ENCODE data around the gene GCN1.
"Not testable (repeated sequence)": the region's sequence is repeated elsewhere in the genome, so short reads cannot be mapped to it uniquely, and the experiment has no call there.

The GCN1 gene, protein sequence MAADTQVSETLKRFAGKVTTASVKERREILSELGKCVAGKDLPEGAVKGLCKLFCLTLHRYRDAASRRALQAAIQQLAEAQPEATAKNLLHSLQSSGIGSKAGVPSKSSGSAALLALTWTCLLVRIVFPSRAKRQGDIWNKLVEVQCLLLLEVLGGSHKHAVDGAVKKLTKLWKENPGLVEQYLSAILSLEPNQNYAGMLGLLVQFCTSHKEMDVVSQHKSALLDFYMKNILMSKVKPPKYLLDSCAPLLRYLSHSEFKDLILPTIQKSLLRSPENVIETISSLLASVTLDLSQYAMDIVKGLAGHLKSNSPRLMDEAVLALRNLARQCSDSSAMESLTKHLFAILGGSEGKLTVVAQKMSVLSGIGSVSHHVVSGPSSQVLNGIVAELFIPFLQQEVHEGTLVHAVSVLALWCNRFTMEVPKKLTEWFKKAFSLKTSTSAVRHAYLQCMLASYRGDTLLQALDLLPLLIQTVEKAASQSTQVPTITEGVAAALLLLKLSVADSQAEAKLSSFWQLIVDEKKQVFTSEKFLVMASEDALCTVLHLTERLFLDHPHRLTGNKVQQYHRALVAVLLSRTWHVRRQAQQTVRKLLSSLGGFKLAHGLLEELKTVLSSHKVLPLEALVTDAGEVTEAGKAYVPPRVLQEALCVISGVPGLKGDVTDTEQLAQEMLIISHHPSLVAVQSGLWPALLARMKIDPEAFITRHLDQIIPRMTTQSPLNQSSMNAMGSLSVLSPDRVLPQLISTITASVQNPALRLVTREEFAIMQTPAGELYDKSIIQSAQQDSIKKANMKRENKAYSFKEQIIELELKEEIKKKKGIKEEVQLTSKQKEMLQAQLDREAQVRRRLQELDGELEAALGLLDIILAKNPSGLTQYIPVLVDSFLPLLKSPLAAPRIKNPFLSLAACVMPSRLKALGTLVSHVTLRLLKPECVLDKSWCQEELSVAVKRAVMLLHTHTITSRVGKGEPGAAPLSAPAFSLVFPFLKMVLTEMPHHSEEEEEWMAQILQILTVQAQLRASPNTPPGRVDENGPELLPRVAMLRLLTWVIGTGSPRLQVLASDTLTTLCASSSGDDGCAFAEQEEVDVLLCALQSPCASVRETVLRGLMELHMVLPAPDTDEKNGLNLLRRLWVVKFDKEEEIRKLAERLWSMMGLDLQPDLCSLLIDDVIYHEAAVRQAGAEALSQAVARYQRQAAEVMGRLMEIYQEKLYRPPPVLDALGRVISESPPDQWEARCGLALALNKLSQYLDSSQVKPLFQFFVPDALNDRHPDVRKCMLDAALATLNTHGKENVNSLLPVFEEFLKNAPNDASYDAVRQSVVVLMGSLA (N-terminal part only)

DNA sequence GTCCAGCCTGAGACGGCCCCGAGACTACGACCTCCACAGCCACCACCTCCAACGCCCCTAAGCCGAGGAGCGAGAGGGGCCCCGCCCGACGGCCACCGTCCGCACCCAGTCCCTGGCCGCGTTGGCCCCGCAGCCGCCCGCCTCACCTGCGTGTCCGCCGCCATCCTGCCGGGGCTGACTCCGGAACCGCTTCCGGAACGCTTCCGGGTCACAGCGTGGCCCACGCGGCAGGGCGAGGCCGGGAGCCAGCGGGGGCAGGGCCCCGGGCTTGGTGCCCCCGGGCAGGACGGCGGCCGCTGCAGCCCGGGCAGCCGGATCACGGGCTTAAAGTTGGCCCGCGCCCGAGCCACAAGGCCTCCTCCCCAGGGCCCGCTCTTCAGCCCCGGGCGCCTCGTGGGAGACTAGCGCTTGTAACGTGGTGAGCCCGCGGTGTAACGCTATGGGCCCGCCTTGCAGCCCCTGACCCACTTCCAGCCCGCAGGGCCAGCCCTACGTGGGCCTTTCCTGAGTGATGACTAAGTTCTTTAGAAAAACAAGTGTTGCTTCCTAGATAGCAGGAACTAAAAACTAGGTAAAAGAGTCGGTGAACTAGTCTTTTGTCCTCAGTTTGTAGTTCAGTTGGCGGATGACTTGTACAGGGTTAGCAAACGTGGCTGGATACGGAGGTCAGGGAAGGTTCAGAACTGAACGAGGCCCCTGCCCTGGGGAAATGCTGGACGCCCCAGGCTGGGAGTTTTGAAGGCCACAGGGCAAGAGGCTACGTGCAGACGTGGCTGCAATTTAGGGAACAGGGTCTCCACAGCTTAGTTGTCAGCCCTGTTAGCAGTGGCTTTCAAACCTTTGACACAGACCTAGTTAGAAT lies at the start of gene GCN1:
Gene GCN1, minus strand, starts transcription at position 182 of the 862 bp plus-strand sequence. Its CDS starts 18 bp downstream, at position 164.
- DNase-seq (ENCODE audit: low read depth, low spot score): no peak

DNA sequence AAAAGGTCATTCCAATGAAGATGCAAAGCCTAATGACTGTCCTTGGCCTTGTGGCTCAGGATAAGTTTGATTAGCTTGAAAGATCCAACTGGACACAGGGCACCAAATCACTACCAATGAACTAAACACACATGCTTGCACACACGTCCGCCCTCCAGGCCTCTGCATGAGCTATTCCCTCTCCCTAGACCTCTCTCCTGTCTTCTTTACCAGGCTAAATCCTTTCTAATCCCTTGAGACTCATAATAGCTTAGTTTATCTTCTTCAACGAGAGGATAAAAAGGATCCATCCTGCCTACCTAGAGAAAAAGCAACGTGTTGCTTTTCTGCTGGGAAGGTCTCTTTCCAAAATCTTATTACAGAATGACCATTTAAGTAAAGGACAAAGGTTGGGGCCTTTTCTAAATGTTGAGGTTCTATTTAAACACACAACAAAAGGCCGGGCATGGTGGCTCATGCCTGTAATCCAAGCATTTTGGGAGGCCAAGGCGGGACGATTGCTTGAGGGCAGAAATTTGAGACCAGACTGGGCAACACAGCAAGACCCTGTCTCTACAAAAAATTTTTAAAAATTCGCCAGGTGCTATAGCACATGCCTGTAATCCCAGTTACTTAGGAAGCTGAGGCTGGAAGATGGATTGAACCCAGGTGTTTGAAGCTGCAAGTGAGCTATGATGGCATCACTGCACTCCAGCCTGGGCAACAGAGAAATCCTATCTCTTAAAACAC lies 48.6 kb upstream of the GCN1 start:
- no peak for DNase-seq (ENCODE audit: low read depth, low spot score)

DNA sequence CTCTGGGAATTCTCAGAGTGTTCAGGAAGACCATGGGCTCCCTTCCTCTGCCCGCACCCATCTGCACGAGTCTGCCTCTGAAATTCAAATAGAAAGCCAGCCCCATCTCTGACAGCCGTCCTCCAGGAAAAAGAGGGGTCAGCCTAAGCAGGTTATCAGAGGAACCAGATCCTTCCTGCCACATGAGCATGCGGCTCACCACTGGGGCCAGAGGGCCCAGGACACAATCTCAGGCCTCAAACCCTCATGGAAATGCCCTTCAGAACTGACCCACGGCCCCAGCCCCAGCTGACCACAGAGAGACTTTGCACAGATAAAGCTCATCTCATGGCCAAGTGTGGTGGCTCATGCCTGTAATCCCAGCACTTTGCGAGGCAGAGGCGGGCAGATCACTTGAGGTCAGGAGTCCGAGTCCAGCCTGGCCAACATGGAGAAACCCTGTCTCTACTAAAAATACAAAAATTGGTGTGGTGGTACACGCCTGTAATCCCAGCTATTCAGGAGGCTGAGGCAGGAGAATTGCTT lies 47.8 kb upstream of the GCN1 start:
- DNase-seq (ENCODE audit: low read depth, low spot score): no peak

DNA sequence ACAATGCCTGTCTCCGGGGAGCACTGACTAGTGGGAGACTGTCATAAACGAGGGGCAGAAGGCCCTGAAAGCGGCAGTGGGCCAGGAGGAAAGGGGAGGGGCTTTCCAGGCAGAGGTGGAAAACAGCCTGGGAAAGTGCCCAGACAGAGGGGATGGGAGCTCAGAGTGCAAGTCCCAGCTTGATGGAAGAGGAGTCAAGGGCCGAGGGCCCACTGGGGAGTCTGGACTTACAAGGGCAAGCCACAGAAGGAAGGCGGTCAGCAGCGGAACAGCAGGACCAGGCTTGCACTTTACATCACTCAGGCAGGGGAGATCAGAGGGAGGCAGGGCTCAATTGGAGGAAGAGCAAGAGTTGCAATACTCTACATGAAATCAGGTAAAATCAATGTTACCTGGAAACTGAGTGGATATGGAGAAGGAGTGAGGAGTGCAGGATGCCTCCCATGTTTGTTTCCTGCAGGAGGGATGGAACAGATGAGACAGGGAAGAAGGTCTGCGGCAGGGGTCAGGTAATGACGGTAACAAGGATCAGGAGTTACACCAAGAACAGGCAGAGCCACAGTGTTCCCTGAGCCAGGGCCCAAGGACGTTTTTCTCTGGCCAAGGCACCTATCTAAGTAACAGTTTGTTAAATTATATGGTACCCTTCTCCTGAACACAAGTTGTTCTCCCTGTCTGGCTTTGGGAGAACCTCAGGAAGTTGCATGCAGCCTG lies 47.2 kb upstream of the GCN1 start:
- DNase-seq (ENCODE audit: low read depth, low spot score): peak; percentile 64

DNA sequence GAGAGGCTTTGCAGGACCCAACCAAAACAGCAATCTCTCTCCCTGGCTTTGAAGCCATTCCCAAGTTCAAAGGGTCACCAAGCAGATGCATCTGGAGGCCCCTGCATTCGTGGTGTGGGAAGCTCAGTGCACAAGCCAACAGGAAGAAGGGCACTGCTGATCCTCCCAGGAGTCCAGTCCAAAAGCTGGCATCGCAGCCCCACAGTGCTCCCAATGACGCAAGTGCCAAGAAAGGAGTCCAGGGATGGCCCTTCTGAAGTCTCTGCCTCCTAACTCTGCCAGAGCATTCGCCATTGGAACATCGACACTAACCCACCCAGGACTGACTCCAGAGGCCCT lies 45.9 kb upstream of the GCN1 start:
- no peak for DNase-seq (ENCODE audit: low read depth, low spot score)

DNA sequence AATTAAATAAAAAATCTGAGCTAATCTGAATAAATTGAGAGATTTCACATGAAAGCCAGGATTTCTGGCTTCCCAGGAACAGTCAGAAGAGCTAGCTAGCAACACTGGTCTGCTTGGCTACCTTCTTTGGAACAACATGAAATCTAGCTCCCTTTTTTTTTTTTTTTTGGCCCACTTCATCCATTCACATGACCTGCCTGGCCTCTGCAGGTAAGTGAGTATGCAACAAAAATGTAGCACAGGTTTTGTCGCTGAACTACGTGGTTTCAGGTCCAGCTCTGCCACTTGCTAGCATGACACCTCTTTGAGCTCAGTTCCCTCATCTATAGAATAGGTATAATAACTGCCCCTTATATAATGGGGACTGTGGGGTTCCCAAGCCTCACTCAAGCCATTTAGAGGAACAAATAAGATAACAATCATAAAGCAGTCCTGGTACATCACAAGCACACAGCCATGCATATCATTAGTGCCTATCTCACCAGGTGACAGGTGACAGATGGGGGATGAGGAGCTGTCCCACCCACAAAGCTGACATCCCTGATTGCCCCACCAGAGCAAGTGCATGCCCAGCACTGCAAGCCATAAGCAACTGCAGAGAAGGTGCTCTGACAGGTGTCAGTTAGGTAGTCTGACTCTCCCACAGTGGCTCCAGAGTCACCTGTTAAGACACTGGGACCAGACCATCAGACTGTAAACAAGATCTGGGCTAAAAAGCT lies 45.4 kb upstream of the GCN1 start:
- no peak for DNase-seq (ENCODE audit: low read depth, low spot score)

DNA sequence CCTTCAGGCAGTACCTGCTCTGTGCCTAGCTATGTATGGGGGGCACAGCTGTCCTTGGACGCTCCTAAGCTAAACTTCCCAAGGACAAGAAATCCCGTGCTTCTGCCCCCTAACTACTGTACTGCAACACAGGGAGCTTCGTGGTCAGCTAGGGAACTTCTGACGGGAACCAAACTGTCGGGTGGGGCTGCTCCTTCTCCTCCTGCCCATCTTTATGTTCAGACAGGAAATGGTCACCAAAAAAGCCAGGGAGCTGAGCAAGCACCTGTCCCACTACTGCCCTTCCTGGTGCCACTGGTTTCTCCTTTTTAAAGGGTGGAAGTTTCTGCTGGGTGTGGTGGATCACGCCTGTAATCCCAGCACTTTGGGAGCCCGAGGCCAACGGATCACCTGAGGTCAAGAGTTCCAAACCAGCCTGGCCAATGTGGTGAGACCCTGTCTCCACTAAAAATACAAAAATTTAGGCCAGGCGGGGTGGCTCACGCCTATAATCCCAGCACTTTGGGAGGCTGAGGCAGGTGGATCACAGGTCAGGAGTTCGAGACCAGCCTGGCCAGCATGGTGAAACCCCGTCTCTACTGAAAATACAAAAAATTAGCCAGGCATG lies 44.4 kb upstream of the GCN1 start:
- no peak for DNase-seq (ENCODE audit: low read depth, low spot score)

DNA sequence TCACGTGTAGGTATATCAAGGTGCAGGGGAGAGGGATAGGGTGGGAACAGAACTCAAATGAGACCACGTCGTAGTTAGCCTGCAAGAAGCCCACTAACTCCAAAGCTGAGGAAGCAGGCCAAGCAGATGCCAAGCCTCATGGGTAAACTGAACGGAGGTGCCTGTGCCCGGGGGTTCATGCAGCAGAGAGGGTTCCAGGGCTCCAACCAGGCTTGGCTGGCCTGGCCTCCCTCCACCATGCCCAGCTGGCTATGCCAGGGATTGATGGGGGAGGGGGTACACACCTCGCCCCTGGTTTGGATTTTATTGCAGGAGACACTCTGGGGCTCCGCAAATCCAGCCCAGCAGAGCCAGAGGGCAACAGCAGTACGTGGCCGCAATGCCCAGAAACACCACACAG lies 43.7 kb upstream of the GCN1 start:
- no peak for DNase-seq (ENCODE audit: low read depth, low spot score)

DNA sequence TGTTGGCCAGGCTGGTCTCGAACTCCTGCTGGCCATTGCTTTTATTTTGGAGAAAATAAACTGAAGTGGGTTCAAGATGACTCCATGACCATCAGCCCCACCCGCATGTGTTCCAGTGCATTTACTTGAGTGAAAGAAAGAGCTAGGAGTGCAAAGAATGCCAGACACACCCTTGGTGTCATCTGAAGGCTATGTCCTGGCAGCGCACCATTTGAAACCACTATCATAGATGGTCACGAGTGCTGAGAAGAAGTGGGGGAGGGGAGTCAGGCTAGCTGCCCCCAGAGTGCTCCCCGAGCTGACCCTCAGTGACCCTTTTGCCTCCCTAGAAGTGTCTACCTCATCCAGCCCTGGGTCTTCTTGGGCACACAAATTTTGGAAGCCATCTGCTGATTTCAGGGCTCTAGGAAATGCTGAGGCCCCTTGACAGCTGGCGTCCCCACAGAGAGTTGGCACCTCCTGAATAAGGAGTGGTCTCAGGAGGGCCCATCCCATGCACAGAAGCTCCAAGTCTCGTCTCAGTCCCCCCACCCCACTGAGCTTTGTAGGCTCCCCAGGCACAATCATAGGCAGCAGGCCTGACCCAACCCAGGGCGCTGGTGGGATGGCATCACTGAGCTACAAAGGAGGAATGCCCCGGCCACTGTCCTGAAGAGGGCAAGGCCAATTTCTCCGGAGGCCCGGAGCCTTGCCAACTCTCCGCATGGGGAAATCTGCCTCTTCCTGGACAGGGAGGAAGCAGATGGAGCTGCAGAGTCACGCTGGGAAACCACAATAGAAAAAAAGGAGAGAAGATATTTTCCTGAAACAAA lies 43.1 kb upstream of the GCN1 start:
- DNase-seq (ENCODE audit: low read depth, low spot score): no peak

DNA sequence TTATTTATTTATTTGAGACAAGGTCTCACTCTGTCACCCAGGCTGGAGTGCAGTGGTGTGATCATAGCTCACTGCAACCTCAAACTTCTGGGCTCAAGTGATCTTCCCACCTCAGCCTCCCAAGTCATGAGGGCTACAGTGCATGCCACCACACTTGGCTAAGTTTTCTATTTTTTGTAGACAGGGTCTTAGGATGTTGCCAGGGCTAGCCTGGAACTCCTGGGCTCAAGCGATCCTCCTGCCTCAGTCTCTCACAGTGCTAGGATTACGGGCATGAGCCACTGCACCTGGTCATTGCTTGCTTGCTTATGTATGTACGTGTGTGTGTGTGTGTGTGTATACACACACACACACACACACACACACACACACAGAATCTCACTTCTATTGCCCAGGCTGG lies 42.3 kb upstream of the GCN1 start:
- not testable (repeated sequence) for DNase-seq (ENCODE audit: low read depth, low spot score)

DNA sequence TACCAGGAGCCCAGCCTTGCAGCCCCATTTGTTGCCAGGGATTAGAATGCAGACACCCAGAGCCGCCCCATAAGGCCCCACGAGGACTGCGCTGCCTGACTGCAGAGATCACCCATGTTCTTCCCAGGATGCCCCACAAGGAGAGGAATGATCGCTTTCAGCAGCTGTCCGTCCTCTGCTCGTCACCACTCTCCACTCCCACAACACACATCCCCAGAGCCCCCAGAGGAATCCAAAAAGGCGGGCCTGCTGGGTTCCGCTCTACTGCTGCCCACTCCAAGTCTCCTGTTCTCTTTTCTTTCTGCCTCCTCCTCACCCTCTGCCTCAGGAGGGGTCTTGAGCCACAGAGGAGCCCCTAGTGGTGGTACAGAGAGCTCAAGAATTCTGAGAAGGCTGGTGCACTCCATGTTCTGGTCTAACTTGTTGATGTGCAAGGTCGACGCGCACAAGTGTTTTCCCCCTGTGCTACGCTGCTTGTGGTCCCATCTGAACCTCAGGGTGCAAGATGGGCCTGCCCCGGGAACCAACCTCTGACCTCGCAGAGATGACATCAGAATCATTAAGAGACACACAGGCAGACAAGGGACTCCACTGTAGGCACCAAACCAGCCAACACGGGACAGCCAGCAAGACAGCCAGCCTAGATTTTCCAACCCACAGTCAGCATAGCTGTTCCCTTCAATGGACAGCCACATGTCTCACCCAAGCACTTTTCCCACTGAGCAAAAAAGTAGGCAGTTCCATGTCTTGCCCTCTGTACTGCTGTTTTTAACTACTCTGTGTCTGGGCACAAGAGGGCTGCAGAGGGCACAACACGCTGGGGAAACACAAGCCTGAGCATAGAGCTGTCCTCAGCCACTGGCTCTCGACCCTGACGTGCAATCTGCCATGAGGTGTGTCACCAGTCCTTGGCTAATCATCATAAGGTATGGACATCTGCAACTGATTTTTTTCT lies 41.1 kb upstream of the GCN1 start:
- DNase-seq (ENCODE audit: low read depth, low spot score): no peak

DNA sequence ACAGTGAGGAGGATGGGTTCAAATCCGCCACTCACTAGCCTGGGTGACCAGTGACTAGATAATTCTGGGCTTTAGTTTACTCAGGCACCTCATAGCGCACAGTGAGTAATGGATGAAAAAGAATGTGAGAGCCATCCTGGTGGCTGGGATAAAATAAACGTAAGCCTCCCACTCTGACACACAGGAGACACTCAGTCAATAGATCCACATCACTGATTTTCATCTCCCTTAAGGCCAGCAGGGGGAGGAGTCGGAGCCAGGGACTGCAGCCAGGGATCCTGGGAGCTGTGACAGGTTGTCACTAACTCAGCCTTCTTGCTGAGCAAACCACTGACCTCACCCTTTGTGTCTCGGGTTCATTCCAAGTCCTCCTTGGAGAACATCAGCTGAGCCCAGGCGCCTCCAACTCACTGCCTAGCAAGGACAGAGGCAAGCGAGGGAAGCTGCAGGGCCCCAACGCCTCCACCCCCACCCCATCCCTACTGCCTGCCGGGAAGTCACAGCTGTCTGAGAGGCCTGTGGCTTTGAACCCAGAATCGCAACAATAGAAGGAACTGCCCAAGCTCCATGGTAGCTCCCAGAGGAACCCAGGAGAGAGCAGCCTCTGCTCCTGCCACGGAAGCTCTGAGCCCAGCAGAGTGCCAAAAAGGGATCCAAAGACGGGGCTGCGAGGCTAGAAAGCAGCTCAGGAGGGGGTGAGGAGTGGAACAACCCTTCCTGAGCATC lies 40.3 kb upstream of the GCN1 start:
- DNase-seq (ENCODE audit: low read depth, low spot score): peak; percentile 60

DNA sequence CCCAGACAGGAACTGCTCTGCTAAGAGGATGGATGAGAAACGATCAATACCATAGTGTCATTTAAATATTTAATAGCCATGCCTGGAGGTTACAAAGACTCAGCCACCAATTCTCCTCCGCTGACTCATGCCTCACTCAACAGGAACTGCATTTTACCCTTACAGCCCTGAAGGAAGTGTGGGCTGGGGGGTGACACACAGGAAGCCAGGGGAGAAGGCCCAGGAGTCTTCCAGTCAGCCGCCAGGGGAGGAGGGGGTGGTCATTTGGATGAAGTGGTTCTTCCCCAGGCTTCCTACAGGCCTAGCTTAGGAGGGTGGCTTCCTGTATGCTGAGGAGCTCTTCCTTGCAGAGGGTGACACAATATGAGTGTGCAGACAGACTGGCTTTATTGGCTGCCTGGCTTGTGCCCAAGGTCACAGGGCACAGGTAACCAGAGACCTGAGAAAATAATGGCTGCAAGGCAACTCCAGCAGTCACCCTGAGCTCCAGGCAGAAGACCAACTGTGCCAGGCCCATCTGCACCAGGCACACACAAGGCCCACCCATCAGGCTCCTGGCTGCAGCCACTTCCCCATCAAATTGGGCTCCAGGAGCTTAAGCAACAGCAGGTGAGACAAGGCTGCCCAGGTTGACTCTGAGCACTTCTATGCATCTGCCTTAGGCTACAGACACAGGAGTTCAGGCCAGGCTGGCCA lies 36.9 kb upstream of the GCN1 start:
- DNase-seq (ENCODE audit: low read depth, low spot score): no peak

DNA sequence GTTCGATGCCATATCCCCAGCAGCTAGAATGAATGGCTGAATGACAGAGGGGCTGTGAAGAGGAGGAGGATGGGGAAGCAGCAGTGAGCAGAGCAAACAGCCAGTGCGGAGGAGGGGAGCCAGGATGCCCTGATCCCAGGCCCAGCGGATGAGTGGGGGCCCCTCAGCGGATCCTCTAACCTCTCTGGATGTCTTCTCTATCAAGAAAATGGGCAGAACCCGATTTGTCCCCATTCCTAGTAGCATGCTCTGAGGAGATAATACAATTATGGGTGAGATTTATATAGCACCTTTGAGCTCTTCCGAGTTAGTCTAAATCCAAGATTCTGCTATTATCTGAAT lies 36.4 kb upstream of the GCN1 start:
- DNase-seq (ENCODE audit: low read depth, low spot score): no peak

DNA sequence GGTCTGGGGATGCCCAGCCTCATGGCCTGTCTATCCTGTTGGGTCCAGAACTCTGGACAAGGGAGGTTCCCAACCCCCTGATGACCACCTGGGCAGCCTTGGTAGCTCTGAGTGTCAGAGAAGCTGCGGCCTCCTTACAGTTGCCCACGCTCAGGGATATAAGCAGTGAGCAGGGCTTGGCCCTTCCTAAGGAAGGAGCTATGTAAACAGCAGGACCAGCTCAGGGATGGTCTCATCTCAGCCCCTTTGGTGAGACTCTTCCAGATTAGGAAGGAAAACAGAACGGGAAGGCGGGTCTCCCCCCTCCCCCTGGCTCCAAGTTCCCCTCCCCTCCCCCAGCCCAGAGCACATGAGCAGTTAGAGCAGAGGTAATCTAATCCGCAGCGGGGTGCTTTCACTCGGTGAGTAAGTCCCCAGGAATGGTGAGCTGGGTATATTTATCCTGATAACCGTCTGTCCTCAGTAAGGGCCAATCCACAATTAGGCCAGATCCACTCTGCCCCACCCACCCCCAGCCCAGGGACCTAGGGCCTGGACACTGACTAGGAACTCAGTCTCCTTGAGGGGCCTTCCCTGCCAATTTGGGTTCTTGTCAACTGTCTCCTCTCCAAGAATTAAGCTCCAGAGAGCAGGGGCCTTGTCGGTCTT lies 35.9 kb upstream of the GCN1 start:
- no peak for DNase-seq (ENCODE audit: low read depth, low spot score)
